ENCODE data around the gene ZNF326. TPM values are rescaled to one million over a fixed set of nuclear protein-coding genes. Genes with fewer than 3 reads are reported as not detected.

Gene ZNF326
- total RNA-seq, 1 donor, result 15.2 TPM

- no peak overlapping the region for H3K4me3 ChIP-seq (ENCODE audit: low read depth, low read length)
- DNase-seq (ENCODE audit: low read depth), result no peak
- TF ChIP-seq CTCF (IDR thresholded peaks at IDR 0.05; ENCODE audit: insufficient read depth, low read length), result no peak
Measured at GRCh38 chr1:89966656-89967055, 28.3 kb upstream of the ZNF326 start.

DNA sequence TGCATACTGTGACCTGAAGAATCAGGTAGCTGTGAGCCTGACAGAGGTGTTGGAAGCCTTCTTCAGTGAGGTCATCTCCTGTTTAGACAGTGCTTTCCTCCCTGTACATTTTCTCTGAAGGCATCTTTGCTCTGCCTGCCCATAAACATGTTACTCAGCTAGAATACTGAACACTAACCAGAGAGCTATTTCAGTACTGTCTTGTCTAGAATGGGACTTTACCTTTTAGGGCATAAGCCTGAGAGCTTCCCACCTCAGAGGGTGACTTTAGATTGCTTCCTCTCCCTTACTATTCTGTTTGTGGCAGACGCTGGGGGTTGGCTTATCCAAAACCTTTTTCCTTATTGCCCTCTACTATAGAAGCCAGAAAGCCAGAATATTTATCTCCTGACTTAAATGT lies 23.3 kb upstream of the ZNF326 start:
- TF ChIP-seq CTCF (IDR thresholded peaks at IDR 0.05; ENCODE audit: insufficient read depth, low read length), result no peak
- DNase-seq (ENCODE audit: low read depth), result no peak

GRCh38 chr1:89972024-89972423 lies 22.9 kb upstream of the ZNF326 start:
- TF ChIP-seq CTCF (IDR thresholded peaks at IDR 0.05; ENCODE audit: insufficient read depth, low read length), result no peak
- H3K4me3 ChIP-seq (ENCODE audit: low read depth, low read length), result no peak overlapping the region
- DNase-seq (ENCODE audit: low read depth), result no peak

More for the DNA sequence above, 23.3 kb upstream of the ZNF326 start:
- H3K4me3 ChIP-seq (ENCODE audit: low read depth, low read length), result no peak overlapping the region

DNA sequence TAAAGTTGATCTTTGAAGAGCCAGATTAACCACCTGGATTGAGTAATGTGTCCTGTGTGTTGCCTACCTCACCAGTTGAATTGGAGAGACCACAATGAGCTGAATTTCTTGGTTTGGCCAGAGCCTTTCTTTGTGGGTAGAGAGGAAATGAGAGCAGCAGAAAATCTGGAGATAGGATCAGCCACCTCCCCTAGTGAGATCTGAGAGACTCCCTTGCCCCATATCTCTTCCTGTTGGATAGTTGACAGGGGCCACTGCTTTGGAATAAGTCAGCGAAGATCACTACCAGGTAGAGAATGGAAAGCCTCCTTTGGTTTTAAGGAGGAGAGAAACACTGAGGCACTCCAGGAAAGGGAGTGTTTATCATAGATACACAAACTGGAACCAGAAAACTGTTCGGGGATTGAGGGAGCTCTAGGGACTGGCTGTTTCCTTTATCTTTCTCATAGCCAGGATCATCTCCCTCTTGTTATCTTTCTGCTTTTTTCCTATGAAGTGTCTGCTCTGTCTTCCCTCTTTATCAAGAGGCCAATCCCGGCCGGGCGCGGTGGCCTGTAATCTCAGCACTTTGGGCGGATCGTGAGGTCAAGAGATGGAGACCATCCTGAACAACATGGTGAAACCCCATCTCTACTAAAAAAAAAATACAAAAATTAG lies 21.3 kb upstream of the ZNF326 start:
- DNase-seq (ENCODE audit: low read depth), result no peak
- no peak overlapping the region for H3K4me3 ChIP-seq (ENCODE audit: low read depth, low read length)
- TF ChIP-seq CTCF (IDR thresholded peaks at IDR 0.05; ENCODE audit: insufficient read depth, low read length), result no peak

- no peak for TF ChIP-seq CTCF (IDR thresholded peaks at IDR 0.05; ENCODE audit: insufficient read depth, low read length)
- no peak overlapping the region for H3K4me3 ChIP-seq (ENCODE audit: low read depth, low read length)
- no peak for DNase-seq (ENCODE audit: low read depth)
Measured at GRCh38 chr1:89974256-89974655, 20.7 kb upstream of the ZNF326 start.

DNA sequence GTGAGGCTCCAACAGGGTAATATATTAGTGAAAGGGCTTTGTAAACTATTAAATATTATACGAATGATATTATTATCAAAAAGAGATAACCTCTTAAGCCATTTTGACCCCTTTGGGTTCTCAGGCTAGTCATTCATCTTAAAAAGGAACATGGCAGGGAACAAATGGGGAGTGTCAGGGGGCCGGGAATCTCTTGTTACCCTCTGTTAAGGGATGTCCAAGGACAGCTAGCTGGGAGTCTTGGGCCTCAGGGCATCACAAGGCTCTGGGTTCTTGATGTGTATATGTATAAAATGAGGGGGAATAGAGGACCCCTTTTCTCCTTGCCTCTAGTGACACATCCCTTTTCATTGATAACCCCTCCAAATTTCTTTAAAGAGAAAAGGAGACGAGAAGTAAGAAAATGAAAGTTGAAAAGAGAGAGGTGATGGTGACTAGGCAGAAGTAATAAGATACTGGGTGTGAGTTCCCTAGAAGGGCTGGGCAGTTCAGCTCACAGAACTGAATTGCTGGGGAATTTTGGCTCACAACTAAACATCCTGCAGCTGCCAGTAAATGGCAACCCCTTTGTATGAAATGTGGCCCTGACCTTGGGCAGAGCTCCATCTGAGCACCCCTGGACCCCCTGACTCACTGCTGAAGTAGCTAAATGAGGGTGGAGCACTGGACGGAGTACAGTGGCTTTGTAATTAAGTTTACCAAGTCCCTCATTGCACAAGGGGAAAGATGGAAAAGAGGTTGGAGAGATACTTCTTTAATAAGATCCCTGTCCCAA lies 20.0 kb upstream of the ZNF326 start:
- H3K4me3 ChIP-seq (ENCODE audit: low read depth, low read length), result no peak overlapping the region
- peak; percentile 92 for DNase-seq (ENCODE audit: low read depth)
- TF ChIP-seq CTCF (IDR thresholded peaks at IDR 0.05; ENCODE audit: insufficient read depth, low read length), result no peak
